K562 (cell line): ENCODE measurements around the gene TBL1X. TPM values are rescaled to one million over a fixed set of nuclear protein-coding genes. Genes with fewer than 3 reads are reported as not detected.
A peak's percentile ranks its signal among the peaks of the same experiment; 100 is the strongest.

Experiments
- ARID3B ChIP-seq: fragments of 250-450 bp; sonication (Bioruptor Pico); IDR thresholded peaks from 2 replicates; pipeline ENCODE4 v1.4.0; 2020; ENCODE audit warnings: borderline replicate concordance
- ATF3 ChIP-seq, 2 experiments: fragments of 450-650 bp in 1 of 2; sonication (generic) in 1 of 2; formaldehyde crosslinking in 1 of 2; IDR thresholded peaks in 1 of 2; conservative IDR thresholded peaks in 1 of 2; 2 replicates each; pipeline versions ENCODE4 v1.6.1 to v1.8.1; 2016 to 2023; ENCODE audit warnings: mild to moderate bottlenecking in 2 of 2, moderate library complexity in 2 of 2, inconsistent platforms in 1 of 2, missing genetic modification reagents in 1 of 2
- C11orf30 ChIP-seq: fragments of 450-650 bp; IDR thresholded peaks from 2 replicates; pipeline ENCODE4 v1.6.1; 2016; ENCODE audit warnings: low read depth, mild to moderate bottlenecking
- CREBBP ChIP-seq: IDR thresholded peaks from one replicate; pipeline ENCODE4 v1.6.1; 2012; ENCODE audit warnings: low read depth, mild to moderate bottlenecking, control low read depth, inconsistent platforms, low read length
- CTCF ChIP-seq, 3 experiments: IDR thresholded peaks in 2 of 3; conservative IDR thresholded peaks in 1 of 3; 2 replicates each; pipeline ENCODE4 v1.5.1; 2011 to 2012; ENCODE audit warnings: low read length in 3 of 3, mild to moderate bottlenecking in 3 of 3, control low read depth in 2 of 3, improper control_type of control experiment in 1 of 3, inconsistent platforms in 1 of 3, low read depth in 1 of 3, mixed read lengths in 1 of 3, moderate library complexity in 1 of 3; ENCODE audit not compliant: insufficient read depth in 2 of 3
- E2F4 ChIP-seq: sonication (generic); formaldehyde crosslinking; IDR thresholded peaks from 2 replicates; pipeline ENCODE4 v1.8.0; 2022; ENCODE audit warnings: mild to moderate bottlenecking, low read depth, missing genetic modification reagents
- HLTF ChIP-seq: fragments of 450-650 bp; IDR thresholded peaks from 2 replicates; pipeline ENCODE4 v1.6.1; 2016
- JUND ChIP-seq, 2 experiments: IDR thresholded peaks; 2 replicates in 1 of 2; 3 replicates in 1 of 2; pipeline ENCODE4 v1.6.1; 2011; ENCODE audit warnings: borderline replicate concordance in 2 of 2, low read depth in 2 of 2, low read length in 2 of 2, improper control_type of control experiment in 1 of 2, missing biosample characterization in 1 of 2, missing genetic modification characterization in 1 of 2, missing genetic modification reagents in 1 of 2
- KHSRP ChIP-seq: fragments of 450-650 bp; IDR thresholded peaks from 2 replicates; pipeline ENCODE4 v1.6.1; 2017
- MAFG ChIP-seq: fragments of 450-650 bp; conservative IDR thresholded peaks from 2 replicates; pipeline ENCODE4 v1.6.1; 2016; ENCODE audit warnings: missing genetic modification characterization, missing compliant biosample characterization
- MTA3 ChIP-seq: fragments of 450-650 bp; formaldehyde crosslinking; IDR thresholded peaks from 2 replicates; pipeline ENCODE4 v1.6.1; 2017; ENCODE audit warnings: mild to moderate bottlenecking, borderline replicate concordance
- NFE2L1 ChIP-seq: fragments of 450-650 bp; IDR thresholded peaks from 2 replicates; pipeline ENCODE4 v1.6.1; 2016; ENCODE audit warnings: missing genetic modification characterization, low read depth, mild to moderate bottlenecking, missing compliant biosample characterization, moderate library complexity, borderline replicate concordance
- RAD21 ChIP-seq, 2 experiments: fragments of 250-450 bp in 1 of 2; fragments of 450-650 bp in 1 of 2; sonication (Bioruptor Pico) in 1 of 2; formaldehyde crosslinking in 1 of 2; IDR thresholded peaks in 1 of 2; conservative IDR thresholded peaks in 1 of 2; 2 replicates each; pipeline versions ENCODE4 v1.4.0 to v1.8.0; 2020 to 2022; ENCODE audit warnings: mild to moderate bottlenecking in 2 of 2, moderate library complexity in 1 of 2
- polyA plus RNA-seq, 8 experiments: library from polyadenylated mRNA; depleted of rRNA in 4 of 8; stranded (reverse) in 5 of 8; unstranded in 3 of 8; fragments of >200 nt; fragmentation: Nextera tagmentation in 2 of 8; fragmentation: Illumina TruSeq in 1 of 8; extraction: Ambion mirVana in 2 of 8; extraction: Trizol in 1 of 8; gene quantifications; 2 replicates each; pipeline versions ENCODE4 v1.2.1 to v1.2.3, GENCODE V29; 2011 to 2014; ENCODE audit warnings: inconsistent platforms in 1 of 8, missing spikeins in 1 of 8
- total RNA-seq, 7 experiments: library from RNA; depleted of rRNA in 6 of 7; stranded (reverse); fragments of >200 nt in 6 of 7; fragmentation: Illumina TruSeq in 2 of 7; extraction: Trizol in 2 of 7; gene quantifications; 2 replicates each; pipeline versions ENCODE4 v1.2.1 to v1.2.3, GENCODE V29; 2011 to 2021; ENCODE audit warnings: low replicate concordance in 1 of 7
- TF ChIP-seq, protein P1 (sequence below), 2 experiments: fragments of 450-650 bp; IDR thresholded peaks; 2 replicates each; pipeline ENCODE4 v1.6.1; 2018; ENCODE audit warnings: mild to moderate bottlenecking in 2 of 2, low read depth in 1 of 2; ENCODE audit not compliant: partially characterized antibody in 2 of 2

Gene TBL1X
- total and polyA plus RNA-seq, 9 of the 15 experiments (the other 6 are each of a cell fraction or from before 2014, with no cell fraction given), result 6.0 to 49.6 (median 19.7) TPM

DNA sequence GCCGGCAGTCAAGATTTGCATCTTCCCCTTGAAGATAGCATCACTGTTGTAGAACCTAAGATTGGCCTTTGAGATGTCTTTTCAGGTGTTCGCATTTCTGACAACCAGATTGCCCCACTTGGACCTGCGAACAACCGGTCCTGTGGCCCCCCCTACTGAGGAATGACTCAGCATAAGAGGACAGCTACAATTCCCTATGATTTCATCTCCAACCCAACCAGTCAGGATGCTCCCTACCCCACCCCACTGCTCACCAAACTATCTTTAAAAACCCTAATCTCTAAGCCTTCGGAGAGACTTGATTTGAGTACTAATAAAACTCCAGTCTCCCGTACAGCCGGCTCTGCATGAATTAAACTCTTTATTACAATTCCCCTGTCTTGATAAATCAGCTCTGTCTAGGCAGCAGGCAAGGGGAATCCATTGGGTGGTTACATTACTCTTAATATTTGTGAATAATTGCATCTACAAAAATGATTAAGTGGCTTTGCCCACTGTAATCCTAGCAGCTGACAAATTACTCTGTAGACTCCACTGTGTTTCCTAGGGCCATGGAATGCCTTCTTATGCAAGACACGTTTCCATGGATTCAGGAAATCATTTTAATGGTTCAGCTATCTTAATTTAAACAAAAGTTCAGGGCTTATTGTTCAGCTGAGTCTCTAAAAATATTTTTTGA lies 205.4 kb downstream of the TBL1X start (continued):
- TF ChIP-seq, protein P1, sequence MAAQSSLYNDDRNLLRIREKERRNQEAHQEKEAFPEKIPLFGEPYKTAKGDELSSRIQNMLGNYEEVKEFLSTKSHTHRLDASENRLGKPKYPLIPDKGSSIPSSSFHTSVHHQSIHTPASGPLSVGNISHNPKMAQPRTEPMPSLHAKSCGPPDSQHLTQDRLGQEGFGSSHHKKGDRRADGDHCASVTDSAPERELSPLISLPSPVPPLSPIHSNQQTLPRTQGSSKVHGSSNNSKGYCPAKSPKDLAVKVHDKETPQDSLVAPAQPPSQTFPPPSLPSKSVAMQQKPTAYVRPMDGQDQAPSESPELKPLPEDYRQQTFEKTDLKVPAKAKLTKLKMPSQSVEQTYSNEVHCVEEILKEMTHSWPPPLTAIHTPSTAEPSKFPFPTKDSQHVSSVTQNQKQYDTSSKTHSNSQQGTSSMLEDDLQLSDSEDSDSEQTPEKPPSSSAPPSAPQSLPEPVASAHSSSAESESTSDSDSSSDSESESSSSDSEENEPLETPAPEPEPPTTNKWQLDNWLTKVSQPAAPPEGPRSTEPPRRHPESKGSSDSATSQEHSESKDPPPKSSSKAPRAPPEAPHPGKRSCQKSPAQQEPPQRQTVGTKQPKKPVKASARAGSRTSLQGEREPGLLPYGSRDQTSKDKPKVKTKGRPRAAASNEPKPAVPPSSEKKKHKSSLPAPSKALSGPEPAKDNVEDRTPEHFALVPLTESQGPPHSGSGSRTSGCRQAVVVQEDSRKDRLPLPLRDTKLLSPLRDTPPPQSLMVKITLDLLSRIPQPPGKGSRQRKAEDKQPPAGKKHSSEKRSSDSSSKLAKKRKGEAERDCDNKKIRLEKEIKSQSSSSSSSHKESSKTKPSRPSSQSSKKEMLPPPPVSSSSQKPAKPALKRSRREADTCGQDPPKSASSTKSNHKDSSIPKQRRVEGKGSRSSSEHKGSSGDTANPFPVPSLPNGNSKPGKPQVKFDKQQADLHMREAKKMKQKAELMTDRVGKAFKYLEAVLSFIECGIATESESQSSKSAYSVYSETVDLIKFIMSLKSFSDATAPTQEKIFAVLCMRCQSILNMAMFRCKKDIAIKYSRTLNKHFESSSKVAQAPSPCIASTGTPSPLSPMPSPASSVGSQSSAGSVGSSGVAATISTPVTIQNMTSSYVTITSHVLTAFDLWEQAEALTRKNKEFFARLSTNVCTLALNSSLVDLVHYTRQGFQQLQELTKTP (IDR thresholded peaks at IDR 0.05; ENCODE audit: low read depth in 1 of 2, partially characterized antibody in 2 of 2), result no peak
- TF ChIP-seq RAD21 (CRISPR knock-in tag; conservative IDR thresholded peaks at IDR 0.05 in 1 of 2, IDR thresholded peaks at IDR 0.05 in 1 of 2) (0 out of 4 replicates have a peak, but pooled peaks have one; percentile 6 to 17), HLTF (no peak), E2F4 (CRISPR knock-in tag) (no peak), MTA3 (no peak), NFE2L1 (tag) (peak; percentile 78), CREBBP (no peak), ARID3B (no peak), CTCF (IDR thresholded peaks at IDR 0.05 in 2 of 3, conservative IDR thresholded peaks at IDR 0.05 in 1 of 3; ENCODE audit: insufficient read depth in 2 of 3, low read depth in 1 of 3, low read length in 3 of 3) (no peak), MAFG (tag) (peak; percentile 91), KHSRP (no peak), ATF3 (IDR thresholded peaks at IDR 0.05) (peak; percentile 14; the same call in 1 of the 2 replicates), ATF3 (CRISPR knock-in tag; conservative IDR thresholded peaks at IDR 0.05) (no peak), C11orf30 (peak; percentile 74), JUND (IDR thresholded peaks at IDR 0.05; ENCODE audit: borderline replicate concordance, low read depth, low read length) (peak; percentile 56; the same call in 1 of the 2 replicates), JUND (tag; IDR thresholded peaks at IDR 0.05; ENCODE audit: borderline replicate concordance, low read depth, low read length) (peak; percentile 39; the same call in 1 of the 3 replicates)
